K562 (cell line): Measurements from ENCODE around the gene PXN.

Experiments used
- ZNF197 ChIP-seq: fragments of 200-800 bp; sonication (Bioruptor generic); IDR thresholded peaks from 2 replicates; pipeline ENCODE4 v1.6.1; 2016; ENCODE audit warnings: low read depth, missing genetic modification characterization, missing compliant biosample characterization
- ZNF354B ChIP-seq: fragments of 250-450 bp; sonication (Bioruptor Pico); IDR thresholded peaks from 2 replicates; pipeline ENCODE4 v1.4.0; 2020

GRCh38 chr12:120237360-120238171 lies 28.0 kb downstream of the PXN start:
- no peak for TF ChIP-seq ZNF354B
- no peak for TF ChIP-seq ZNF197
